Osteocyte (in vitro differentiated cells): ENCODE measurements around the gene SLC49A4. TPM values are rescaled to one million over a fixed set of nuclear protein-coding genes. Genes with fewer than 3 reads are reported as not detected.

Experiments used
- DNase-seq: peaks from one replicate; pipeline ENCODE4 v3.0.0; 2021; ENCODE audit warnings: mixed read lengths; ENCODE audit not compliant: unreplicated experiment; ENCODE audit errors: extremely low spot score
- H3K27ac Mint-ChIP-seq: one replicate; pipeline ENCODE4 v1.8.0; 2021; ENCODE audit warnings: mild to moderate bottlenecking, mixed read lengths; ENCODE audit not compliant: unreplicated experiment
- H3K27me3 Mint-ChIP-seq: one replicate; pipeline ENCODE4 v1.8.0; 2021; ENCODE audit warnings: mixed read lengths; ENCODE audit not compliant: unreplicated experiment
- H3K36me3 Mint-ChIP-seq: one replicate; pipeline ENCODE4 v1.8.0; 2021; ENCODE audit warnings: mixed read lengths; ENCODE audit not compliant: unreplicated experiment
- H3K4me1 Mint-ChIP-seq: one replicate; pipeline ENCODE4 v1.8.0; 2021; ENCODE audit warnings: mixed read lengths; ENCODE audit not compliant: unreplicated experiment
- H3K4me3 Mint-ChIP-seq: one replicate; pipeline ENCODE4 v1.8.0; 2021; ENCODE audit warnings: mild to moderate bottlenecking, moderate library complexity, mixed read lengths; ENCODE audit not compliant: unreplicated experiment
- H3K9me3 Mint-ChIP-seq: one replicate; pipeline ENCODE4 v1.8.0; 2021; ENCODE audit warnings: mixed read lengths; ENCODE audit not compliant: unreplicated experiment
- CTCF ChIP-seq: fragments of 200-600 bp; sonication (generic); IDR thresholded peaks from 2 replicates; pipeline ENCODE4 v1.5.0; 2021; ENCODE audit warnings: antibody characterized with exemption, mild to moderate bottlenecking, moderate library complexity
- total RNA-seq: library from RNA; stranded (reverse); gene quantifications from 2 replicates; pipeline ENCODE4 v1.2.1, GENCODE V29; 2021

Gene SLC49A4
- total RNA-seq, 1 donor from 2014 or later: 16.3 TPM

DNA sequence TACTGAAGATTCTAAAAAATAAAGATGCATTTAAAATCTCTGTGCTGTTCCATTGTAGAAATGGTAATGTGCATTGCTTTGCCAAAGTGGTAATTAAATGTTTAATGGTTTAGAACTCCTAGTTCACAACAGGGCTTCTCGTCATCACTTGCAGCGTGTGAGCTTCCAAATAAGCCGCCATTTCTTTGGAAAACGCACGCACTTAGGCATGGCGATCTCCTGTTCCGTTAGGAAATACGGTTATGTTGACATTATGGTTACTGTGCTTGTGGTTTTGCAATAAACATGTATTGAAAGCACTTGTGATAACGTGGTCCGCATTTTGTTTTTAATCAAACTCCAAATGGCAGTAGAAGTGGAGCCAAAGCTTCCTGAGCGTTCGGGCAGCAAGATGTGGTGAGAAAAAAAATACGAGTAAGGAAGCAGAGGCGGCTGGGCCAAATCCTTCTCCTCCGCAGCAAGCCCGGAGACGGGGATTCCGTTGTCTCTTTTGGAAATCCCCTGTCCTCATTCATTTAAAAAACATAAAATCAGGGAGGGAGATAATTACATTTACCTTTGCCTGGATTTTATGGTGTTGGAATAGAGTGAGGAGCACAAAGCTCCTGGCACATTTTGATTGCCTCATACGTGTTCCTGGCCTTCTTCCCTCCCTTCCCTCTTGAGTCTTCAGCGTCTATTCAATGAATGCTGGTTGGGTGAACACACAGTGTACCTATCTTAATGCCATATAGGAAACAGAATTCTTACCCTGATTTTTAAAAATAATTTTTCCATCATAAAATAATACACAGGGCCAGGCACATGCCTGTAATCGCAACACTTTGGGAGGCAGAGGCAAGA is 97.5 kb downstream of the SLC49A4 start:
- no peaks in the 10 kb centered on the region for H3K9me3 Mint-ChIP-seq
- no peak overlapping the region for H3K4me3 Mint-ChIP-seq
- TF ChIP-seq CTCF: no peak
- DNase-seq: no peak
- no peak overlapping the region for H3K27ac Mint-ChIP-seq
- H3K4me1 Mint-ChIP-seq: peaks cover 10% of the 10 kb centered on the region
- peaks cover 21% of the 10 kb centered on the region for H3K27me3 Mint-ChIP-seq
- H3K36me3 Mint-ChIP-seq: no peaks in the 10 kb centered on the region

- Mint-ChIP-seq H3K27ac (no peak overlapping the region), H3K27me3 (peaks cover 29% of the 10 kb centered on the region), H3K4me3 (no peak overlapping the region), H3K9me3 (no peaks in the 10 kb centered on the region), H3K4me1 (peaks cover 10% of the 10 kb centered on the region), H3K36me3 (no peaks in the 10 kb centered on the region)
- no peak for TF ChIP-seq CTCF
- DNase-seq: no peak
These were observed 98.4 kb downstream of the SLC49A4 start for GRCh38 chr3:122893282-122893681.

DNA sequence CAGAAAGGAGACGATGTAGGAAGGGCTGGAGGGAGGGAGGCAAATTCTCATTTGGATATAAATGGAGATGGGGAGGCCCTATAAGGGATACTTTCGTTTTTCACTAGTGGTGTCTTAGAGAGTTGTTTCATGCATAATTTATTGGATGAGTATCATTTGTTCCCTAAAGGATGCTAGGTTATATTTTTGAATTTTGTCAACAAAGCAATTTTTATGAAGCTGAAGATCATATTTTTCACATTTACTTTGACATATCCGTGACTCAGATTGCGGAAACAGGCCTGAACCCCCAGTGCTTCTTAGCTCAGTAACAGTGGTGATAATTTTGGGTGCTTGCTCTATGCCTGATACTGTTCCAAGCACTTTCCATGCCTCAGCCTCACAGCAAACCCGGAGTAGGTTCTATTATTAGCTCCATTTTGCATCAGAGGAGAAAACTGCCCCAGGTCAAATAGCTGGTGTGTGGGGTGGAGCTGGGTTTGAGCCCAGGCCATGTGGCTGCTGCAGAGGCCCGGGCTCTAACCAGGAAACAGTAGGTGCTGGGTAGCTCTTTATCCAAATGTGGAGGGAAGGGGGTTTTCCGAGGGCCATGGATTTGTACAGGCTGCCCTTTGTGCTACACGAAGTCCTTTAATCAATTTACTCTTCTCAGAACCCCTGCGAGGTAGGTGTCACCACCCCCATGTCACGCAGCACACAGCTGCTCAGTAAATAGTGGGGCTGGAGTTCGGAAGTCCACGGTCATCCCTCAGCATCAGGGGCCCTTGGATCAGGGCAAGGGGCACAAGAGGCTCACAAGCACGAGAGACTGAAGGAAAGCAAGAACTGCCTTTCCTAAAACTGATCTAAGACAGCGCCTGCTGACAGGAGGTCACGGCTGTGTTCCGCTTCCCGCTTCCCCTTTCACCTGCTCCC is 99.1 kb downstream of the SLC49A4 start:
- H3K36me3 Mint-ChIP-seq: no peaks in the 10 kb centered on the region
- no peak for DNase-seq
- H3K9me3 Mint-ChIP-seq: no peaks in the 10 kb centered on the region
- TF ChIP-seq CTCF: no peak
- peaks cover 10% of the 10 kb centered on the region for H3K4me1 Mint-ChIP-seq
- H3K4me3 Mint-ChIP-seq: no peak overlapping the region
- peaks cover 36% of the 10 kb centered on the region for H3K27me3 Mint-ChIP-seq
- H3K27ac Mint-ChIP-seq: no peak overlapping the region

GRCh38 chr3:122898298-122898697 is 103.4 kb downstream of the SLC49A4 start:
- Mint-ChIP-seq H3K9me3 (no peaks in the 10 kb centered on the region), H3K27me3 (peaks cover 51% of the 10 kb centered on the region)

More at GRCh38 chr3:122898298-122898697, 103.4 kb downstream of the SLC49A4 start:
- TF ChIP-seq CTCF: no peak
- DNase-seq: no peak
- no peak overlapping the region for H3K27ac Mint-ChIP-seq
- H3K36me3 Mint-ChIP-seq: no peaks in the 10 kb centered on the region
- no peak overlapping the region for H3K4me3 Mint-ChIP-seq
- H3K4me1 Mint-ChIP-seq: peaks cover 10% of the 10 kb centered on the region
